Naive B cell (primary cell): ENCODE measurements around the gene FLT3. TPM values are rescaled to one million over a fixed set of nuclear protein-coding genes. Genes with fewer than 3 reads are reported as not detected.
"Not testable (repeated sequence)": the region's sequence is repeated elsewhere in the genome, so short reads cannot be mapped to it uniquely, and the experiment has no call there.

Experiments
- ATAC-seq, 2 donors: fragments of 150-1000 bp; cut with Tn5 transposase; 2 replicates each; pipeline ENCODE4 v1.10.0; 2021; ENCODE audit warnings: low read depth in 2 of 2, mild to moderate bottlenecking in 2 of 2, moderate library complexity in 2 of 2
- DNase-seq: peaks from one replicate; pipeline ENCODE4 v3.0.0; 2022
- H3K27ac Mint-ChIP-seq, 6 donors: one replicate each; pipeline ENCODE4 v1.8.0; 2020 to 2022; ENCODE audit warnings: mild to moderate bottlenecking in 6 of 6, mixed read lengths in 6 of 6, moderate library complexity in 5 of 6, inconsistent platforms in 2 of 6
- H3K27me3 Mint-ChIP-seq, 3 donors: one replicate each; pipeline ENCODE4 v1.8.0; 2021 to 2022; ENCODE audit warnings: mixed read lengths in 3 of 3, mild to moderate bottlenecking in 1 of 3
- H3K36me3 Mint-ChIP-seq, 2 donors: one replicate each; pipeline ENCODE4 v1.8.0; 2020 to 2022; ENCODE audit warnings: mixed read lengths in 2 of 2, inconsistent platforms in 1 of 2, mild to moderate bottlenecking in 1 of 2
- H3K4me1 Mint-ChIP-seq, 3 donors: one replicate each; pipeline ENCODE4 v1.8.0; 2020 to 2022; ENCODE audit warnings: mixed read lengths in 3 of 3, inconsistent platforms in 1 of 3, mild to moderate bottlenecking in 1 of 3, moderate library complexity in 1 of 3
- H3K4me3 Mint-ChIP-seq, 8 donors: one replicate each; pipeline ENCODE4 v1.8.0; 2020 to 2022; ENCODE audit warnings: mild to moderate bottlenecking in 8 of 8, mixed read lengths in 8 of 8, moderate library complexity in 8 of 8, inconsistent platforms in 2 of 8
- H3K9me3 Mint-ChIP-seq, 7 donors: one replicate each; pipeline ENCODE4 v1.8.0; 2020 to 2022; ENCODE audit warnings: mixed read lengths in 7 of 7, mild to moderate bottlenecking in 5 of 7, inconsistent platforms in 2 of 7, moderate library complexity in 1 of 7
- polyA plus RNA-seq, 6 donors: library from polyadenylated mRNA; unstranded; fragments of 300-500 nt; fragmentation: Illumina TruSeq; gene quantifications; one replicate each; pipeline ENCODE4 v1.2.3, GENCODE V29; 2021; ENCODE audit warnings: low read depth in 6 of 6

The FLT3 gene
- polyA plus RNA-seq, 6 donors from 2014 or later: 0.08 to 0.47 (median 0.36) TPM; not detected in 3

GRCh38 chr13:28031220-28031895 is 69.0 kb downstream of the FLT3 start:
- H3K4me3 Mint-ChIP-seq: peak overlapping the region in 7 of 8 donors; percentile 3 to 69 (median 29)
- no peaks in the 10 kb centered on the region for H3K27me3 Mint-ChIP-seq
- H3K27ac Mint-ChIP-seq: peak overlapping the region in 5 of 6 donors; percentile 42 to 90 (median 85)
- H3K4me1 Mint-ChIP-seq: peaks cover 23 to 43% (median 25%) of the 10 kb centered on the region in 3 donors
- H3K9me3 Mint-ChIP-seq: peaks cover 0 to 8% (median 1%) of the 10 kb centered on the region in 7 donors
- no peaks in the 10 kb centered on the region for H3K36me3 Mint-ChIP-seq
- DNase-seq (peak; percentile 53), ATAC-seq (peak; percentile 89 to 90)

GRCh38 chr13:28027607-28028364 is 72.6 kb downstream of the FLT3 start:
- H3K27ac Mint-ChIP-seq: peak overlapping the region in 1 of 6 donors; percentile 38
- ATAC-seq: no peak
- no peaks in the 10 kb centered on the region for H3K27me3 Mint-ChIP-seq
- no peaks in the 10 kb centered on the region for H3K36me3 Mint-ChIP-seq
- DNase-seq: no peak
- no peak overlapping the region for H3K4me3 Mint-ChIP-seq
- H3K9me3 Mint-ChIP-seq: peaks cover 0 to 8% (median 1%) of the 10 kb centered on the region in 7 donors
- peaks cover 20 to 26% (median 23%) of the 10 kb centered on the region in 3 donors for H3K4me1 Mint-ChIP-seq

GRCh38 chr13:28027071-28027470 is 73.3 kb downstream of the FLT3 start:
- H3K4me1 Mint-ChIP-seq: peaks cover 17 to 22% (median 20%) of the 10 kb centered on the region in 3 donors
- no peak for ATAC-seq
- DNase-seq: no peak
- no peaks in the 10 kb centered on the region for H3K36me3 Mint-ChIP-seq
- no peak overlapping the region for H3K4me3 Mint-ChIP-seq
- peaks cover 0 to 8% (median 1%) of the 10 kb centered on the region in 7 donors for H3K9me3 Mint-ChIP-seq
- H3K27me3 Mint-ChIP-seq: no peaks in the 10 kb centered on the region
- peak overlapping the region in 1 of 6 donors; percentile 10 for H3K27ac Mint-ChIP-seq

GRCh38 chr13:28026508-28026907 is 73.9 kb downstream of the FLT3 start:
- Mint-ChIP-seq H3K27ac (peak overlapping the region in 1 of 6 donors; percentile 10), H3K9me3 (peaks cover 0 to 3% (median under 1%) of the 10 kb centered on the region in 7 donors), H3K4me3 (no peak overlapping the region), H3K27me3 (no peaks in the 10 kb centered on the region), H3K4me1 (peaks cover 11 to 16% (median 14%) of the 10 kb centered on the region in 3 donors), H3K36me3 (no peaks in the 10 kb centered on the region)
- ATAC-seq (no peak), DNase-seq (no peak)

- H3K27me3 Mint-ChIP-seq: no peaks in the 10 kb centered on the region
- H3K4me1 Mint-ChIP-seq: peaks cover 3 to 7% (median 3%) of the 10 kb centered on the region in 3 donors
- DNase-seq (no peak), ATAC-seq (no peak)
- H3K27ac Mint-ChIP-seq: peak overlapping the region in 2 of 6 donors; percentile 9 to 83
- no peak overlapping the region for H3K4me3 Mint-ChIP-seq
- H3K9me3 Mint-ChIP-seq: no peaks in the 10 kb centered on the region
- H3K36me3 Mint-ChIP-seq: no peaks in the 10 kb centered on the region
Observed at GRCh38 chr13:28022848-28023518, 77.4 kb downstream of the FLT3 start.

GRCh38 chr13:28014301-28014700 is 86.1 kb downstream of the FLT3 start:
- Mint-ChIP-seq H3K9me3 (peaks cover 0 to 2% (median 0%) of the 10 kb centered on the region in 7 donors), H3K27me3 (no peaks in the 10 kb centered on the region), H3K4me3 (no peak overlapping the region), H3K4me1 (peaks cover 14 to 22% (median 22%) of the 10 kb centered on the region in 3 donors), H3K27ac (no peak overlapping the region), H3K36me3 (no peaks in the 10 kb centered on the region)
- no peak for ATAC-seq
- no peak for DNase-seq

GRCh38 chr13:28013482-28013881 is 86.9 kb downstream of the FLT3 start:
- H3K36me3 Mint-ChIP-seq: no peaks in the 10 kb centered on the region

GRCh38 chr13:28012896-28013295 is 87.5 kb downstream of the FLT3 start:
- Mint-ChIP-seq H3K27ac (peak overlapping the region in 3 of 6 donors; percentile 9 to 72 (median 39)), H3K27me3 (no peaks in the 10 kb centered on the region)

More at GRCh38 chr13:28013482-28013881, 86.9 kb downstream of the FLT3 start:
- Mint-ChIP-seq H3K4me3 (no peak overlapping the region), H3K27ac (peak overlapping the region in 3 of 6 donors; percentile 27 to 72 (median 39)), H3K27me3 (no peaks in the 10 kb centered on the region), H3K9me3 (peaks cover 0 to 2% (median 0%) of the 10 kb centered on the region in 7 donors), H3K4me1 (peaks cover 14 to 22% (median 22%) of the 10 kb centered on the region in 3 donors)
- no peak for DNase-seq
- ATAC-seq: no peak

GRCh38 chr13:28012383-28012782 is 88.0 kb downstream of the FLT3 start:
- H3K4me3 Mint-ChIP-seq: peak overlapping the region in 2 of 8 donors; percentile 25 to 30
- peaks cover 14 to 22% (median 22%) of the 10 kb centered on the region in 3 donors for H3K4me1 Mint-ChIP-seq
- no peaks in the 10 kb centered on the region for H3K36me3 Mint-ChIP-seq
- peak overlapping the region in 3 of 6 donors; percentile 39 to 64 (median 60) for H3K27ac Mint-ChIP-seq
- no peaks in the 10 kb centered on the region for H3K27me3 Mint-ChIP-seq
- DNase-seq (no peak), ATAC-seq (no peak)
- peaks cover 0 to 2% (median 0%) of the 10 kb centered on the region in 7 donors for H3K9me3 Mint-ChIP-seq

More at GRCh38 chr13:28012896-28013295, 87.5 kb downstream of the FLT3 start:
- ATAC-seq: peak; percentile 87 to 88
- Mint-ChIP-seq H3K4me1 (peaks cover 14 to 22% (median 22%) of the 10 kb centered on the region in 3 donors), H3K36me3 (no peaks in the 10 kb centered on the region), H3K9me3 (peaks cover 0 to 2% (median 0%) of the 10 kb centered on the region in 7 donors), H3K4me3 (no peak overlapping the region)
- DNase-seq: peak; percentile 17

GRCh38 chr13:28010046-28010445 is 90.3 kb downstream of the FLT3 start:
- H3K9me3 Mint-ChIP-seq: peaks cover 0 to 2% (median 0%) of the 10 kb centered on the region in 7 donors
- no peak overlapping the region for H3K27ac Mint-ChIP-seq
- H3K27me3 Mint-ChIP-seq: no peaks in the 10 kb centered on the region
- ATAC-seq (no peak), DNase-seq (no peak)
- H3K4me3 Mint-ChIP-seq: no peak overlapping the region
- peaks cover 14 to 28% (median 22%) of the 10 kb centered on the region in 3 donors for H3K4me1 Mint-ChIP-seq
- no peaks in the 10 kb centered on the region for H3K36me3 Mint-ChIP-seq

- peak overlapping the region in 1 of 6 donors; percentile 51 for H3K27ac Mint-ChIP-seq
- not testable (repeated sequence) for H3K27me3 Mint-ChIP-seq, H3K4me1 Mint-ChIP-seq, H3K36me3 Mint-ChIP-seq, ATAC-seq, DNase-seq, H3K4me3 Mint-ChIP-seq, H3K9me3 Mint-ChIP-seq
Observed at GRCh38 chr13:28005016-28005415, 95.4 kb downstream of the FLT3 start.

GRCh38 chr13:28002886-28003698 is 97.3 kb downstream of the FLT3 start:
- no peak overlapping the region for H3K27ac Mint-ChIP-seq
- no peaks in the 10 kb centered on the region for H3K36me3 Mint-ChIP-seq
- ATAC-seq (no peak), DNase-seq (no peak)
- H3K4me3 Mint-ChIP-seq: peak overlapping the region in 1 of 8 donors; percentile 50
- H3K4me1 Mint-ChIP-seq: peaks cover 3 to 9% (median 3%) of the 10 kb centered on the region in 3 donors
- peaks cover 0 to 1% (median 0%) of the 10 kb centered on the region in 7 donors for H3K9me3 Mint-ChIP-seq
- H3K27me3 Mint-ChIP-seq: no peaks in the 10 kb centered on the region
